GM12878 (cell line): ENCODE results near the gene PPFIA4. TPM values are rescaled to one million over a fixed set of nuclear protein-coding genes. Genes with fewer than 3 reads are reported as not detected.

Experiments used
- ATAC-seq: fragments of 200-7000 bp; cut with Tn5 transposase; 3 replicates; pipeline ENCODE4 v1.9.1; 2020; ENCODE audit warnings: mild to moderate bottlenecking, moderate library complexity
- BruUV-seq: library from RNA; stranded (reverse); fragments of 400-500 nt; replicated peaks from 2 replicates; lab custom pipeline; 2021; lab: Mats Ljungman, UMichigan
- CTCF ChIA-PET: fragments of 300-600 bp; sonication (Branson Sonifier 250); formaldehyde crosslinking; extraction: SDS; loops from one replicate; lab custom pipeline; 2021; ENCODE audit warnings: inconsistent platforms; lab: Yijun Ruan, JAX
- POLR2A ChIA-PET: fragments of 350-600 bp; formaldehyde crosslinking; extraction: SDS; loops from one replicate; lab custom pipeline; 2021; ENCODE audit warnings: inconsistent platforms; lab: Charles Lee
- RAD21 ChIA-PET: fragments of 300-600 bp; sonication (Branson Sonifier 250); formaldehyde crosslinking; loops from one replicate; lab custom pipeline; 2023; ENCODE audit warnings: antibody characterized with exemption; ENCODE audit not compliant: unreplicated experiment; lab: Charles Lee
- SMC1A ChIA-PET: fragments of 300-600 bp; sonication (Branson Sonifier 250); formaldehyde crosslinking; loops from one replicate; lab custom pipeline; 2023; ENCODE audit not compliant: unreplicated experiment, uncharacterized antibody; lab: Charles Lee
- DNase-seq: peaks from one replicate; pipeline ENCODE4 v3.0.0-alpha.2; 2011; ENCODE audit warnings: low read depth, low spot score
- FAIRE-seq: peaks from 3 replicates; lab custom pipeline; 2011; peaks lifted over from hg19 to GRCh38; lab: Jason Lieb, UNC
- H2AFZ ChIP-seq: 2 replicates; pipeline ENCODE4 v1.6.0; 2011; ENCODE audit warnings: low read depth, low read length, control low read depth; ENCODE audit not compliant: control insufficient read depth
- H3K27ac ChIP-seq: 2 replicates; pipeline ENCODE4 v1.5.1; 2011; ENCODE audit warnings: control low read depth; ENCODE audit not compliant: control insufficient read depth, insufficient read depth
- H3K27me3 ChIP-seq, 2 experiments: replicated peaks in 1 of 2; 2 replicates each; pipeline versions ENCODE4 v1.6.0 to v1.6.1; 2011; ENCODE audit warnings: low read length in 1 of 2; ENCODE audit not compliant: control insufficient read depth in 2 of 2, insufficient read depth in 2 of 2
- H3K36me3 ChIP-seq, 2 experiments: 2 replicates each; pipeline ENCODE4 v1.5.1; 2011; ENCODE audit warnings: low read length in 1 of 2; ENCODE audit not compliant: control insufficient read depth in 2 of 2, insufficient read depth in 2 of 2
- H3K4me1 ChIP-seq: 2 replicates; pipeline ENCODE4 v1.6.1; 2011; ENCODE audit warnings: mild to moderate bottlenecking, low read length, moderate library complexity, mixed read lengths; ENCODE audit not compliant: control insufficient read depth, insufficient read depth
- H3K4me2 ChIP-seq: 2 replicates; pipeline ENCODE4 v1.6.0; 2011; ENCODE audit warnings: control low read depth; ENCODE audit not compliant: control insufficient read depth, insufficient read depth
- H3K4me3 ChIP-seq: fragments of 200-600 bp; sonication (generic); 2 replicates; pipeline ENCODE4 v1.5.1; 2016
- H3K79me2 ChIP-seq: 2 replicates; pipeline ENCODE4 v1.6.0; 2011; ENCODE audit warnings: low read length; ENCODE audit not compliant: control insufficient read depth, insufficient read depth
- H3K9ac ChIP-seq: 2 replicates; pipeline ENCODE4 v1.8.0; 2011; ENCODE audit warnings: low read length, control low read depth, mixed read lengths; ENCODE audit not compliant: control insufficient read depth, insufficient read depth
- H3K9me3 ChIP-seq: replicated peaks from 3 replicates; pipeline ENCODE4 v1.5.1; 2011; ENCODE audit warnings: mild to moderate bottlenecking, low read length; ENCODE audit not compliant: control insufficient read depth, insufficient read depth
- H4K20me1 ChIP-seq: 2 replicates; pipeline ENCODE4 v1.6.0; 2011; ENCODE audit not compliant: control insufficient read depth, insufficient read depth
- CREM ChIP-seq: IDR thresholded peaks from 2 replicates; pipeline ENCODE4 v1.6.1; 2014; ENCODE audit warnings: antibody characterized with exemption, low read depth
- CTCF ChIP-seq, 3 experiments: IDR thresholded peaks in 2 of 3; conservative IDR thresholded peaks in 1 of 3; 2 replicates each; pipeline ENCODE4 v1.5.1; 2011; ENCODE audit warnings: low read depth in 3 of 3, low read length in 3 of 3, mild to moderate bottlenecking in 3 of 3, control low read depth in 2 of 3, moderate library complexity in 2 of 3, inconsistent platforms in 1 of 3, mixed read lengths in 1 of 3; ENCODE audit not compliant: control insufficient read depth in 2 of 3, insufficient read depth in 1 of 3; ENCODE audit errors: extremely low read depth in 1 of 3
- HDAC6 ChIP-seq: fragments of 200-600 bp; sonication (generic); IDR thresholded peaks from one replicate; pipeline ENCODE4 v1.8.0; 2017; ENCODE audit warnings: antibody characterized with exemption; ENCODE audit not compliant: unreplicated experiment
- RAD21 ChIP-seq: IDR thresholded peaks from 2 replicates; pipeline ENCODE4 v1.6.1; 2011; ENCODE audit warnings: mild to moderate bottlenecking, low read depth, low read length, moderate library complexity; ENCODE audit not compliant: insufficient read depth
- SMC3 ChIP-seq: IDR thresholded peaks from 2 replicates; pipeline ENCODE4 v1.6.1; 2011; ENCODE audit warnings: low read length, improper control_type of control experiment, borderline replicate concordance
- WGBS: methylation state at CpG from one replicate; pipeline ENCODE4 v1.1.6; 2016; ENCODE audit warnings: low lambda C conversion rate; ENCODE audit not compliant: insufficient replicate concordance, insufficient coverage; ENCODE audit errors: missing lambda C conversion rate; 5-methylcytosine and 5-hydroxymethylcytosine counted together
- in situ Hi-C: fragments of 300-500 bp; cut with MboI; formaldehyde crosslinking; loops from 9 replicates; pipeline ENCODE4 v1.14.3; 2018; ENCODE audit warnings: mixed read lengths
- intact Hi-C: fragments of 100-400 bp; cut with micrococcal nuclease; formaldehyde crosslinking; loops from one replicate; pipeline ENCODE4 v1.14.2; 2022; ENCODE audit not compliant: unreplicated experiment
- polyA plus RNA-seq, 11 experiments: library from polyadenylated mRNA; depleted of rRNA in 4 of 11; unstranded in 6 of 11; stranded (reverse) in 5 of 11; fragments of >200 nt; fragmentation: Nextera tagmentation in 4 of 11; fragmentation: Illumina TruSeq in 1 of 11; extraction: Ambion mirVana in 4 of 11; extraction: Trizol in 1 of 11; gene quantifications; 1 replicate in 1 of 11; 2 replicates in 10 of 11; pipeline versions ENCODE4 v1.2.1 to v1.2.3, GENCODE V29; 2011 to 2016; ENCODE audit warnings: inconsistent platforms in 2 of 11, missing spikeins in 2 of 11, low read depth in 1 of 11
- total RNA-seq, 4 experiments: library from RNA; depleted of rRNA in 3 of 4; stranded (reverse); fragments of >200 nt in 3 of 4; fragmentation: Illumina TruSeq in 1 of 4; extraction: Trizol in 1 of 4; gene quantifications; 2 replicates each; pipeline versions ENCODE4 v1.2.1 to v1.2.3, GENCODE V29; 2013 to 2021

The PPFIA4 gene
- total and polyA plus RNA-seq, 10 of the 15 experiments (the other 5 are each of a cell fraction or from before 2014, with no cell fraction given): 0.02 to 19.7 (median 0.34) TPM; not detected in 1

GRCh38 chr1:202998836-202999750 is 27.2 kb upstream of the PPFIA4 start:
- Histone ChIP-seq H3K4me1 (peaks cover 6% of the 10 kb centered on the region; the same call in 1 of the 2 replicates), H3K27me3 (no peaks in the 10 kb centered on the region), H3K9ac (peak overlapping the region; percentile 50; the same call in 1 of the 2 replicates), H2AFZ (peak overlapping the region; percentile 98), H3K9me3 (no peaks in the 10 kb centered on the region), H3K4me3 (0 out of 2 replicates have a peak overlapping the region, but pooled peaks have one; percentile 20), H3K4me2 (peak overlapping the region; percentile 76), H4K20me1 (no peaks in the 10 kb centered on the region), H3K27ac (no peak overlapping the region), H3K79me2 (no peaks in the 10 kb centered on the region), H3K36me3 (no peaks in the 10 kb centered on the region)
- peak; percentile 78 for ATAC-seq
- ChIA-PET RAD21 (interaction anchor here (0.6 to 2.3 kb wide), 5 partner anchors 9 to 657 kb away, joined by 3 to 7 read pairs (median 3); partner anchors contain the start of genes KLHL12 and UBE2T), CTCF (interaction anchor here (0.6 to 3.7 kb wide), 36 partner anchors 9 to 582 kb away, joined by 3 to 17 read pairs (median 4); partner anchors contain the start of genes KLHL12, PPFIA4 and TMEM183A), POLR2A (interaction anchor here (0.6 kb wide), 1 partner anchor 112 kb away, joined by 3 read pairs; no protein-coding TSS in a partner anchor), SMC1A (interaction anchor here (0.6 to 2.7 kb wide), 8 partner anchors 22 to 341 kb away, joined by 3 to 7 read pairs (median 4); no protein-coding TSS in a partner anchor)
- intact Hi-C loops: loop anchor here (2.0 to 10.0 kb wide), 4 partner anchors 30 to 274 kb away; partner anchors contain the start of genes KLHL12 and RABIF
- 31% methylated on average over 14 of the region's 14 CpGs for WGBS
- DNase-seq: peak; percentile 40
- no TSS peak for BruUV-seq
- TF ChIP-seq RAD21 (peak; percentile 78), HDAC6 (no peak), SMC3 (peak; percentile 62; the same call in 1 of the 2 replicates), CREM (no peak), CTCF (IDR thresholded peaks at IDR 0.05 in 2 of 3, conservative IDR thresholded peaks at IDR 0.05 in 1 of 3; ENCODE audit: control insufficient read depth in 2 of 3, extremely low read depth in 1 of 3, insufficient read depth in 1 of 3, low read depth in 3 of 3, low read length in 3 of 3) (peak; percentile 70 to 80 (median 73); a peak in 5 of 6 replicates)
- in situ Hi-C loops: no loop called here
- peak; percentile 71 for FAIRE-seq
